ENCODE measurements around the gene NDUFA5. TPM values are rescaled to one million over a fixed set of nuclear protein-coding genes. Genes with fewer than 3 reads are reported as not detected.

The NDUFA5 gene
- polyA plus RNA-seq, 1 donor (not counting 4 experiments of a cell fraction or from before 2014, with no cell fraction given) = 36.9 TPM

DNA sequence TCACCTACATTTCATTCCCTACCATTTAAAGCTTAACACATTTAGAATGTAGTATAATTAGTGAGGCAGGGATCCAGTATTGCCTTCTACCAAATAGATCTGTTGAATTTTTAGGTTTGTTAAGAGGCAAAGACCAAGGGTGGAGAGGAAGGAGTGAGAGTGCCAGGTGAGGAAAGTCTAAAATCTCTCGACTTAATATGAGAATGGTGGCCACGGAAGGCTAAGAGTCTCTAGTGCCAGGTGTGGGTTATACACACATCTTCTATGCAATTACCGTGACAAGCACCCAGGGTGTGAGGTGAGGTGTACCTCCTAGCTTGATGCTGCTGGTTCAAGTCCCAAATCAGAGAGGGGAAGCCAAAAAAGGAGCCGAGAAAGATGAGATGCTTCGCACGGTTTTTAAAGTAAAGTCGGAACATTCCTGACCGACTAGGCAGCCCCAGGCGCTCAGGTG lies 23.7 kb downstream of the NDUFA5 start:
- FAIRE-seq = no peak
- H3K4me2 ChIP-seq (ENCODE audit: control insufficient read depth, extremely low read depth, insufficient read depth, low read depth, low read length) = peak overlapping the region; percentile 99
- H2AFZ ChIP-seq (ENCODE audit: control insufficient read depth, low read length) = peak overlapping the region; percentile 97
- H3K4me1 ChIP-seq (ENCODE audit: control insufficient read depth, extremely low read depth, insufficient read depth, low read length) = peaks cover 20% of the 10 kb centered on the region
- no peaks in the 10 kb centered on the region for H3K36me3 ChIP-seq (ENCODE audit: control insufficient read depth in 2 of 2, extremely low read depth in 1 of 2, insufficient read depth in 2 of 2, low read length in 2 of 2)
- no peaks in the 10 kb centered on the region for H3K79me2 ChIP-seq (ENCODE audit: control insufficient read depth, insufficient read depth, low read length)
- H3K9me1 ChIP-seq (ENCODE audit: control insufficient read depth, extremely low read depth, insufficient read depth, low read length) = no peaks in the 10 kb centered on the region
- H4K20me1 ChIP-seq (ENCODE audit: control insufficient read depth, extremely low read depth, insufficient read depth, low read length) = no peaks in the 10 kb centered on the region
- peak overlapping the region; percentile 70 to 84 (median 71) for H3K4me3 ChIP-seq (ENCODE audit: control insufficient read depth in 2 of 3, extremely low read depth in 1 of 3, insufficient read depth in 2 of 3, low read depth in 1 of 3, low read length in 3 of 3)
- no peak for DNase-seq (ENCODE audit: low read depth, low spot score)
- peaks cover 22% of the 10 kb centered on the region for H3K27me3 ChIP-seq (ENCODE audit: control insufficient read depth, extremely low read depth, insufficient read depth, low read length)
- peak overlapping the region; percentile 59 for H3K9ac ChIP-seq (ENCODE audit: control insufficient read depth, extremely low read depth, insufficient read depth, low read length)
- dilution Hi-C loops (cut with MboI; ENCODE audit: extremely low pct_ligation_motif_present, low sequenced_read_pairs) = no loop called here
- H3K27ac ChIP-seq (ENCODE audit: control insufficient read depth, insufficient read depth, low read length) = no peak overlapping the region
- peak; percentile 81 for TF ChIP-seq EZH2 (IDR thresholded peaks at IDR 0.05; ENCODE audit: low read length)
- TF ChIP-seq, protein P1, sequence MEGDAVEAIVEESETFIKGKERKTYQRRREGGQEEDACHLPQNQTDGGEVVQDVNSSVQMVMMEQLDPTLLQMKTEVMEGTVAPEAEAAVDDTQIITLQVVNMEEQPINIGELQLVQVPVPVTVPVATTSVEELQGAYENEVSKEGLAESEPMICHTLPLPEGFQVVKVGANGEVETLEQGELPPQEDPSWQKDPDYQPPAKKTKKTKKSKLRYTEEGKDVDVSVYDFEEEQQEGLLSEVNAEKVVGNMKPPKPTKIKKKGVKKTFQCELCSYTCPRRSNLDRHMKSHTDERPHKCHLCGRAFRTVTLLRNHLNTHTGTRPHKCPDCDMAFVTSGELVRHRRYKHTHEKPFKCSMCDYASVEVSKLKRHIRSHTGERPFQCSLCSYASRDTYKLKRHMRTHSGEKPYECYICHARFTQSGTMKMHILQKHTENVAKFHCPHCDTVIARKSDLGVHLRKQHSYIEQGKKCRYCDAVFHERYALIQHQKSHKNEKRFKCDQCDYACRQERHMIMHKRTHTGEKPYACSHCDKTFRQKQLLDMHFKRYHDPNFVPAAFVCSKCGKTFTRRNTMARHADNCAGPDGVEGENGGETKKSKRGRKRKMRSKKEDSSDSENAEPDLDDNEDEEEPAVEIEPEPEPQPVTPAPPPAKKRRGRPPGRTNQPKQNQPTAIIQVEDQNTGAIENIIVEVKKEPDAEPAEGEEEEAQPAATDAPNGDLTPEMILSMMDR (optimal IDR thresholded peaks at IDR 0.05 in 1 of 3, IDR thresholded peaks at IDR 0.05 in 1 of 3, conservative IDR thresholded peaks at IDR 0.05 in 1 of 3; ENCODE audit: extremely low read depth in 1 of 3, insufficient read depth in 2 of 3, low read length in 3 of 3) = no peak
- H3K9me3 ChIP-seq (ENCODE audit: control insufficient read depth, low read depth, low read length) = no peaks in the 10 kb centered on the region

DNA sequence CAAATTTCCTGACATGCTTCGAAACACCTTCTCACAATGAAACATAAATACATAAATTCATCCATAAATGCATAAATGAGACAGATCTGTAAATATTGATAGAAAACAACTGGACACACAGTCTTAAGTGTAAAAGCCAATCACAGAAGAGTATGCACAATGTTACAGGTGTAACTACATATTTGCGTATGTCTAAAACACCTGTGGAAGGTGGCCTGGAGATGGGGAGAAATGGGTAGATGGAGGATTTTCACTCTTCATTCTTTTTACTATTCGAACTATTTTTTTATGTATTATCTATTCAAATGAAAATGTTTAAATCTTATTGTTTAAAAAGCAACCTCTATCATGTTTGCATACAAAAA lies 24.1 kb downstream of the NDUFA5 start:
- TF ChIP-seq, protein P1 (optimal IDR thresholded peaks at IDR 0.05 in 1 of 3, IDR thresholded peaks at IDR 0.05 in 1 of 3, conservative IDR thresholded peaks at IDR 0.05 in 1 of 3; ENCODE audit: extremely low read depth in 1 of 3, insufficient read depth in 2 of 3, low read length in 3 of 3) = no peak
- TF ChIP-seq EZH2 (IDR thresholded peaks at IDR 0.05; ENCODE audit: low read length) = no peak
- H3K9ac ChIP-seq (ENCODE audit: control insufficient read depth, extremely low read depth, insufficient read depth, low read length) = no peak overlapping the region
- H3K79me2 ChIP-seq (ENCODE audit: control insufficient read depth, insufficient read depth, low read length) = no peaks in the 10 kb centered on the region
- H4K20me1 ChIP-seq (ENCODE audit: control insufficient read depth, extremely low read depth, insufficient read depth, low read length) = no peaks in the 10 kb centered on the region
- H3K27me3 ChIP-seq (ENCODE audit: control insufficient read depth, extremely low read depth, insufficient read depth, low read length) = peaks cover 22% of the 10 kb centered on the region
- peaks cover 19% of the 10 kb centered on the region for H3K4me1 ChIP-seq (ENCODE audit: control insufficient read depth, extremely low read depth, insufficient read depth, low read length)
- no peaks in the 10 kb centered on the region for H3K36me3 ChIP-seq (ENCODE audit: control insufficient read depth in 2 of 2, extremely low read depth in 1 of 2, insufficient read depth in 2 of 2, low read length in 2 of 2)
- DNase-seq (ENCODE audit: low read depth, low spot score) (no peak), FAIRE-seq (no peak)
- no peaks in the 10 kb centered on the region for H3K9me3 ChIP-seq (ENCODE audit: control insufficient read depth, low read depth, low read length)
- H3K4me2 ChIP-seq (ENCODE audit: control insufficient read depth, extremely low read depth, insufficient read depth, low read depth, low read length) = peak overlapping the region; percentile 99
- no peak overlapping the region for H3K27ac ChIP-seq (ENCODE audit: control insufficient read depth, insufficient read depth, low read length)
- H3K4me3 ChIP-seq (ENCODE audit: control insufficient read depth in 2 of 3, extremely low read depth in 1 of 3, insufficient read depth in 2 of 3, low read depth in 1 of 3, low read length in 3 of 3) = no peak overlapping the region
- H3K9me1 ChIP-seq (ENCODE audit: control insufficient read depth, extremely low read depth, insufficient read depth, low read length) = no peaks in the 10 kb centered on the region
- no peak overlapping the region for H2AFZ ChIP-seq (ENCODE audit: control insufficient read depth, low read length)
- dilution Hi-C loops (cut with MboI; ENCODE audit: extremely low pct_ligation_motif_present, low sequenced_read_pairs) = no loop called here
